Activated T-helper 17 cell treated with anti-CD3 and anti-CD28 coated beads, Interleukin-2, amount 50 U/mL, for 72 hours (primary cell): ENCODE measurements around the gene SEC14L3. TPM values are rescaled to one million over a fixed set of nuclear protein-coding genes. Genes with fewer than 3 reads are reported as not detected.
"Not testable (repeated sequence)": the region's sequence is repeated elsewhere in the genome, so short reads cannot be mapped to it uniquely, and the experiment has no call there.

Source experiments
- ATAC-seq: fragments of 150-1000 bp; cut with Tn5 transposase; replicated peaks from 2 replicates; pipeline ENCODE4 v1.10.0; 2021; ENCODE audit warnings: mild to moderate bottlenecking, moderate library complexity
- H3K27ac Mint-ChIP-seq: one replicate; pipeline ENCODE4 v1.8.0; 2022; ENCODE audit warnings: mixed read lengths
- H3K27me3 Mint-ChIP-seq: one replicate; pipeline ENCODE4 v1.8.0; 2022; ENCODE audit warnings: mixed read lengths
- H3K36me3 Mint-ChIP-seq: one replicate; pipeline ENCODE4 v1.8.0; 2022; ENCODE audit warnings: low read depth, mild to moderate bottlenecking, mixed read lengths
- H3K4me1 Mint-ChIP-seq: one replicate; pipeline ENCODE4 v1.8.0; 2022; ENCODE audit warnings: mixed read lengths
- H3K4me3 Mint-ChIP-seq: one replicate; pipeline ENCODE4 v1.8.0; 2022; ENCODE audit warnings: mild to moderate bottlenecking, mixed read lengths
- H3K9me3 Mint-ChIP-seq: one replicate; pipeline ENCODE4 v1.8.0; 2022; ENCODE audit warnings: mixed read lengths
- total RNA-seq, 2 donors: library from RNA; stranded (reverse); gene quantifications; one replicate each; pipeline ENCODE4 v1.2.3, GENCODE V29; 2022

SEC14L3 gene
- total RNA-seq, 2 donors from 2014 or later = not detected

DNA sequence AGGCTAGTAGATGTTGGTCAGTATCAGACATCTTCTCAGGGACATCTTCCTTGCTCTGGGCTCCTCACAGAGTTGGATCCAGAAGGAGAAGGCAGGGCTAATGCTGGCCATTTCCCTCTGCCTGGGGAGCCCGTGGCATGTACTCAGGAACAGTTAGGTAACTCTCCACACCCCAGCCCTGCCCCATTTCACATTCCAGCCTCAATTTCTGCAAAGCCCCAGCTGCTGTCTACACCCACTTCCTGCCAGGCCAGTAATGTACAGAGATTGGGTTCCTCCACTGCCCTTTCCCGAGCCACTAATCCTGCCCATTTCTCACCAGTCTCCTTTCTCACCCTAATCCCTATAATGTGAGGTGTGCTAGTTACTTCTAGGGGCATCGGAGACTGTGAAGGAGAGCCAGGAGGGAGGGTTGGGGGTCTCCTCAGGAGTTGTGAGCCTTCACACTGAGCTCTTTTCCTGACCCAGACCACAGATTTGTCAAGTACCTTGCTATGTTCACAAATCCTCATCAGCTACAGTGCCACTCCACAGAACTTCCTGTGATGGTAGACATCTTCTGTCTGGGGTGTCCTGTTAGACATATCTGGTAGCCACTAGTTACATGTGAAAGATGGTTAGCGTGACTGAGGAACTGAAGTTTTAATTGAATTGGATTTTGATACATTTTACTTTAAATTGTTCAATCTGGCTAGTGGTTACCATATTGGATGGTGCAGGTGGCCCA lies 1.3 kb upstream of the SEC14L3 start:
- no peaks in the 10 kb centered on the region for H3K9me3 Mint-ChIP-seq
- H3K27me3 Mint-ChIP-seq = peaks cover 14% of the 10 kb centered on the region
- no peaks in the 10 kb centered on the region for H3K36me3 Mint-ChIP-seq
- no peak overlapping the region for H3K4me3 Mint-ChIP-seq
- H3K4me1 Mint-ChIP-seq = peaks cover 5% of the 10 kb centered on the region
- ATAC-seq = no peak
- H3K27ac Mint-ChIP-seq = peak overlapping the region; percentile 25

DNA sequence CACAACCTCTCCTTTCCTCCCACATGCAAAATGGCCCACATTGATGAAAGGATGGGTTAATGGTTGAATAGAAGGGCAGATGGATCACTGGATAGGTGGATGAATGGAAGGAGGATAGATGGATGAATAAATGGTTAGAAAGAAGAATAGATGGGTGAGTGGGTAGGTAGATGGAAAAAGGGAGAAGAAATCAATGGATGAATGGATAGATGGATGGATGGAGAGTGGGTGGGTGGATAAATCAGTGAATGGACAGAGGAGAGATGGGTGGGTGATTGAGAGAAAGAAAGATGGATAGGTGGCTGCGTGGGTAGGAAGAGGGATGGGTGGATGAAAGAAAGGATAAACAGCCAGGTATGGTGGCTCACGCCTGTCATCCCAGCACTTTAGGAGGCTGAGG lies 1.2 kb downstream of the SEC14L3 start:
- H3K9me3 Mint-ChIP-seq = peaks cover 3% of the 10 kb centered on the region
- H3K36me3 Mint-ChIP-seq = no peaks in the 10 kb centered on the region
- peaks cover 27% of the 10 kb centered on the region for H3K27me3 Mint-ChIP-seq
- H3K4me1 Mint-ChIP-seq = peaks cover 5% of the 10 kb centered on the region
- no peak overlapping the region for H3K27ac Mint-ChIP-seq
- H3K4me3 Mint-ChIP-seq = no peak overlapping the region
- ATAC-seq = no peak

DNA sequence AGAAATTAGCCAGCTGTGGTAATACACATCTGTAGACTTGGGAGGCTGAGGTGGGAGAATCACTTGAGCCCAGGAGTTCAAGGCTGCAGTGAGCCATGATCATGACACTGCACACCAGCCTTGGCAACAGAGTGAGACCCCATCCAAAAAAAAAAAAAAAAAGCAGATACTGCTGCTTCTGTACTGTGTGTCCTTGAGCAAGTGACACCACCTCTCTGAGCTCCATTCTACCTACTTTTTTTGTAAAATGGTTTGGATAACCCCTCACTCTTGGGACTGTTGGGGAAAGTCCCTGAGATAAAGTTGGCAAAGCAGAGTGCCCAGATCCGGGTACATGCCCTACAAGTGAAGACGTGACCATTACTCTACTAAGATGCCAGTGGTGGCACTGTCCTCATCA lies 2.7 kb downstream of the SEC14L3 start:
- no peak overlapping the region for H3K4me3 Mint-ChIP-seq
- ATAC-seq = no peak
- no peaks in the 10 kb centered on the region for H3K36me3 Mint-ChIP-seq
- H3K27ac Mint-ChIP-seq = no peak overlapping the region
- H3K4me1 Mint-ChIP-seq = peaks cover 5% of the 10 kb centered on the region
- H3K27me3 Mint-ChIP-seq = peaks cover 35% of the 10 kb centered on the region
- H3K9me3 Mint-ChIP-seq = peaks cover 10% of the 10 kb centered on the region

GRCh38 chr22:30460555-30460954 lies 11.3 kb downstream of the SEC14L3 start:
- not testable (repeated sequence) for H3K9me3 Mint-ChIP-seq, H3K36me3 Mint-ChIP-seq, H3K27ac Mint-ChIP-seq, ATAC-seq, H3K4me3 Mint-ChIP-seq, H3K4me1 Mint-ChIP-seq
- peaks cover 15% of the 10 kb centered on the region for H3K27me3 Mint-ChIP-seq

GRCh38 chr22:30460147-30460546 lies 11.7 kb downstream of the SEC14L3 start:
- Mint-ChIP-seq H3K4me3 (no peak overlapping the region), H3K9me3 (peaks cover 4% of the 10 kb centered on the region), H3K27ac (no peak overlapping the region), H3K4me1 (no peaks in the 10 kb centered on the region), H3K36me3 (no peaks in the 10 kb centered on the region), H3K27me3 (peaks cover 11% of the 10 kb centered on the region)
- ATAC-seq = no peak

- no peaks in the 10 kb centered on the region for H3K4me1 Mint-ChIP-seq
- ATAC-seq = peak; percentile 59
- H3K36me3 Mint-ChIP-seq = no peaks in the 10 kb centered on the region
- H3K27me3 Mint-ChIP-seq = peaks cover 5% of the 10 kb centered on the region
- H3K27ac Mint-ChIP-seq = no peak overlapping the region
- H3K4me3 Mint-ChIP-seq = no peak overlapping the region
- no peaks in the 10 kb centered on the region for H3K9me3 Mint-ChIP-seq
These were observed 12.4 kb downstream of the SEC14L3 start for GRCh38 chr22:30459181-30460052.

GRCh38 chr22:30457981-30458380 lies 13.8 kb downstream of the SEC14L3 start:
- Mint-ChIP-seq H3K4me1 (no peaks in the 10 kb centered on the region), H3K9me3 (no peaks in the 10 kb centered on the region), H3K4me3 (no peak overlapping the region), H3K27me3 (peaks cover 5% of the 10 kb centered on the region), H3K27ac (no peak overlapping the region), H3K36me3 (no peaks in the 10 kb centered on the region)
- no peak for ATAC-seq

DNA sequence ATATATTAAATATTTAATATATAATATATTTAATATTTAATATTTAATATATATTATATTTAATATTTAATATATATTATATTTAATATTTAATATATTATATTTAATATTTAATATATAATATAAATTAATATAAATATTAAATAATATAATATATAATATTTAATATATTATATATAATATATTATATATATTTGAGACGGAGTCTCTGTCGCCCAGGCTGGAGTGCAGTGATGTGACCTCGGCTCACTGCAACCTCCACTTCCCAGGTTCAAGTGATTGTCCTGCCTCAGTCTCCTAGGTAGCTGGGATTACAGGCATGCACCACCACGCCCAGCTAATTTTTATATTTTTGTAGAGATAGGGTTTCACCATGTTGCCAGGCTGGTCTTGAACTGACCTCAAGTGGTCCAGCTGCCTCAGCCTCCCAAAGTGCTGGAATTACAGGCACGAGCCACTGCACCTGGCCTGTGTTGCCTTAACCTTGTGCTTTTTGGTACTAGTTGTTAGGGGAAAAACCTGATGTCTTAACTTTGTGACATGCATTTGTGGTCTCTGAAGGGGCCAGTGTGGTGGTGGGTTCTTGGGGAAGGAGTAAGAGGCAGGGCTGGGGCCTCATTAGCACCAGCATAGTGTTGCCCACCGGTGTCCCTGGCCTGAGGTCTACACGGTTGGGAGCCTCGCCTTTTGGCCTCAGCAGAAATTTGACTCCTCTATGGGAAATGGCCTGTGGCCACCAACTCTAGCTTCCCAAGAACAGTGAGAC lies 16.6 kb downstream of the SEC14L3 start:
- Mint-ChIP-seq H3K4me1 (no peaks in the 10 kb centered on the region), H3K36me3 (no peaks in the 10 kb centered on the region), H3K4me3 (no peak overlapping the region), H3K27me3 (peaks cover 13% of the 10 kb centered on the region), H3K9me3 (no peaks in the 10 kb centered on the region), H3K27ac (no peak overlapping the region)
- ATAC-seq = no peak

DNA sequence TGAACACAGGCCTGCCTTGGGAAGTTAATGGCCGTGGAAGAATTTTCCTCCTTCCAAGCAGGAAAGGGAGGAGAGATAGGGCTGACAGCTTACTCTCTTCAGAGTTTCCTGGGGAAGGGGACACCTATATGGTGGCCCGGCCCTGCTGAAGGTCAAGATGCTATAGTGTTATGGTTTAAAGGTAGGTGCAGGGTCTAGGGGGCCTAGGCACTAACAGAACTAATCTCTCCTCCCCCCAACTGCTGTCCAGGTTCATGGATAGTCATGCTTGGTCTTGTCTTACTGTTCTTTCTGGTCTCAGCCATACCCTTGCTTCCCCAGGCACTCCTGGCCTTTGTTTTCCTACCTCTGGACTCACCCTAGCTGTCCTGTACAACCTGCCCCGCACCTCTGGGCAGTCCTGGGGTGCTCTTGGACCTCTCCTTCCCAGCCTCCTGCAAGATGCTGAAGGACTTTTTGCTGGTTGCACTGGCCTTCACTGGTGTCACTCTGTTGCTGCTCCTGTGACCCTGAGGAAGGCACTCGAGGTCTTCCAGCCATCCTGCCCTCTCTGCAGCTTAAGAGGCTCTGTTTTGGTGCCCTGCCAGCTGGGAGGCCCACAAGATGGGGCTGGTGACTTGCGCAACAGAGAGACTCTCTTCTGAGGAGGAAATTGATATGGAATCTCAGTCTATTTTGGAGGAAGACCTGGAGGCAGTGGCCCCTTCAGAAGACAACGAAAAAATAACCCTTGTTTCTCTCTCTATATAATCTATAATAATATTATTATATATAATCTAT lies 17.9 kb downstream of the SEC14L3 start:
- H3K27ac Mint-ChIP-seq = no peak overlapping the region
- H3K9me3 Mint-ChIP-seq = no peaks in the 10 kb centered on the region
- no peak overlapping the region for H3K4me3 Mint-ChIP-seq
- ATAC-seq = peak; percentile 74
- no peaks in the 10 kb centered on the region for H3K36me3 Mint-ChIP-seq
- no peaks in the 10 kb centered on the region for H3K4me1 Mint-ChIP-seq
- H3K27me3 Mint-ChIP-seq = peaks cover 13% of the 10 kb centered on the region

- Mint-ChIP-seq H3K36me3 (no peaks in the 10 kb centered on the region), H3K27me3 (peaks cover 13% of the 10 kb centered on the region)
These were observed 19.0 kb downstream of the SEC14L3 start for GRCh38 chr22:30452861-30453260.

DNA sequence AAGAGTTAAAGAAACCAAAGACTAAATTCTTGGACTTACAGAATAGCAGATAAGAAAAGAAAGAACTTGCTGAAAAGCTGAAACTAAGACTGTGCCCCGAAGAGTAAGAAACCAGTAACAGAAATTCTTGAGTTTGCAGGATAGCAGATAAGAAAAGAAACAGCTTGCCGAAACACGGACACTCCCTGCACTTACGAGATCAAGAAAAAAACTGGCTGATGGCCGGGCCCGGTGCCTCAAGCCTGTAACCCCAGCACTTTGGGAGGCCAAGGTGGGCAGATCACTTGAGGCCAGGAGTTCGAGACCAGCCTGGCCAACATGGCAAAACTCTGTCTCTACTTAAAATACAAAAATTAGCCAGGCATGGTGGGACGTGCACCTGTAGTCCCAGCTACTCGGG lies 20.3 kb downstream of the SEC14L3 start:
- not testable (repeated sequence) for H3K36me3 Mint-ChIP-seq, H3K27ac Mint-ChIP-seq, ATAC-seq, H3K9me3 Mint-ChIP-seq, H3K4me1 Mint-ChIP-seq, H3K4me3 Mint-ChIP-seq
- peaks cover 16% of the 10 kb centered on the region for H3K27me3 Mint-ChIP-seq

More at GRCh38 chr22:30452861-30453260, 19.0 kb downstream of the SEC14L3 start:
- ATAC-seq = no peak
- no peak overlapping the region for H3K27ac Mint-ChIP-seq
- no peaks in the 10 kb centered on the region for H3K9me3 Mint-ChIP-seq
- H3K4me3 Mint-ChIP-seq = no peak overlapping the region
- H3K4me1 Mint-ChIP-seq = no peaks in the 10 kb centered on the region

DNA sequence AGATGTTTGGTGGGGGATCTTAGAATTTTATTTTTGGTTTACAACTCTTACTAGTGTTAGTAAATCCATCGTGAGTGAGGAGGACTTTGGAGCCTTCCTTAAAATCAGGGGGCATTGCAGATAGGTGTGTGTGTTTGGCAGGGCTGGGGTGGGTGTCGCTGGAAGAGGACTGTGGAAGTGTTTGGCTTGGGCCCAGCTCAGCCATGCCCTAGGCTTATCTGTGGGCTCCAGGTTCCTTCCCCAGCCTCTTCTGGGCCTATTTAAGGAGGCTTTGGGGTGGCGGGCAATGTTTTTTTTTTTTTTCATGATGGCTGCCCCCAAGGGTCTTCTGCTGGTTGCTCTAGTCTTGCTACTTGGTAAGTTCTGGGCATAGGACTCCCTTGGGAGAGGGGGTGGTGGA lies 24.2 kb downstream of the SEC14L3 start:
- no peak for ATAC-seq
- Mint-ChIP-seq H3K36me3 (peaks cover 1% of the 10 kb centered on the region), H3K4me3 (no peak overlapping the region), H3K9me3 (no peaks in the 10 kb centered on the region), H3K27me3 (peaks cover 25% of the 10 kb centered on the region), H3K27ac (no peak overlapping the region), H3K4me1 (no peaks in the 10 kb centered on the region)

- H3K9me3 Mint-ChIP-seq = no peaks in the 10 kb centered on the region
- ATAC-seq = no peak
- no peak overlapping the region for H3K4me3 Mint-ChIP-seq
- peaks cover 17% of the 10 kb centered on the region for H3K27me3 Mint-ChIP-seq
- peaks cover 6% of the 10 kb centered on the region for H3K36me3 Mint-ChIP-seq
- no peak overlapping the region for H3K27ac Mint-ChIP-seq
- peaks cover 6% of the 10 kb centered on the region for H3K4me1 Mint-ChIP-seq
These were observed 26.2 kb downstream of the SEC14L3 start for GRCh38 chr22:30445438-30446145.
